Gastroesophageal sphincter (tissue), 4 donors: ENCODE measurements around the gene CHRNA5. TPM values are rescaled to one million over a fixed set of nuclear protein-coding genes. Genes with fewer than 3 reads are reported as not detected.

Source experiments
- ATAC-seq: fragments of 150-250 bp; one replicate; pipeline ENCODE4 v1.9.1; 2016; ENCODE audit warnings: mild to moderate bottlenecking, moderate library complexity
- H3K27ac ChIP-seq, 4 donors: fragments of 200-600 bp; sonication (generic) in 3 of 4; 1 replicate in 3 of 4; 2 replicates in 1 of 4; pipeline ENCODE4 v1.5.1; 2016 to 2019
- H3K27me3 ChIP-seq: fragments of 200-600 bp; sonication (generic); one replicate; pipeline ENCODE4 v1.5.1; 2019
- H3K36me3 ChIP-seq, 2 donors: fragments of 200-600 bp; sonication (generic); one replicate each; pipeline ENCODE4 v1.5.1; 2019; ENCODE audit warnings: control low read depth in 1 of 2
- H3K4me1 ChIP-seq, 3 donors: fragments of 200-600 bp; sonication (generic); 1 replicate in 2 of 3; 2 replicates in 1 of 3; pipeline ENCODE4 v1.5.1; 2016 to 2019; ENCODE audit warnings: control low read depth in 2 of 3
- H3K4me3 ChIP-seq, 2 donors: fragments of 200-600 bp; sonication (generic); one replicate each; pipeline ENCODE4 v1.5.1; 2019; ENCODE audit warnings: mild to moderate bottlenecking in 1 of 2, moderate library complexity in 1 of 2
- H3K9me3 ChIP-seq, 3 donors: fragments of 200-600 bp; sonication (generic); one replicate each; pipeline ENCODE4 v1.5.1; 2017 to 2019; ENCODE audit warnings: control low read depth in 2 of 3
- CTCF ChIP-seq, 4 experiments: fragments of 200-600 bp in 2 of 4; fragments of 450-650 bp in 2 of 4; sonication (generic) in 1 of 4; IDR thresholded peaks; one replicate each; pipeline ENCODE4 v1.5.1; 2017 to 2019; ENCODE audit warnings: antibody characterized with exemption in 4 of 4, mild to moderate bottlenecking in 2 of 4, moderate library complexity in 2 of 4
- EP300 ChIP-seq: sonication (generic); formaldehyde crosslinking; IDR thresholded peaks from one replicate; pipeline ENCODE4 v1.6.1; 2017; ENCODE audit warnings: antibody characterized with exemption, mild to moderate bottlenecking
- POLR2A ChIP-seq, 2 donors: fragments of 450-650 bp; IDR thresholded peaks; one replicate each; pipeline ENCODE4 v1.6.1; 2017; ENCODE audit warnings: antibody characterized with exemption in 2 of 2, mild to moderate bottlenecking in 2 of 2, moderate library complexity in 1 of 2
- POLR2AphosphoS5 ChIP-seq: sonication (generic); formaldehyde crosslinking; IDR thresholded peaks from one replicate; pipeline ENCODE4 v1.6.1; 2017; ENCODE audit warnings: antibody characterized with exemption
- WGBS, 2 donors: methylation state at CpG; one replicate each; pipeline ENCODE4 v1.1.5; 2018; ENCODE audit warnings: low coverage in 1 of 2; 5-methylcytosine and 5-hydroxymethylcytosine counted together
- total RNA-seq, 4 donors: library from RNA; depleted of rRNA; stranded (reverse); fragments of >200 nt; gene quantifications; one replicate each; pipeline ENCODE4 v1.1.0, GENCODE V29; 2016

Gene CHRNA5
- total RNA-seq, 4 donors from 2014 or later = 0.93 to 4.0 (median 1.6) TPM

GRCh38 chr15:78618490-78618934, 53.2 kb downstream of the CHRNA5 start:
- no peaks in the 10 kb centered on the region for H3K9me3 ChIP-seq
- peak; percentile 73 for ATAC-seq
- 6 to 10% methylated on average over 4 to 6 of the region's 8 CpGs for WGBS, 2 donors
- H3K36me3 ChIP-seq = no peaks in the 10 kb centered on the region
- peaks cover 0 to 21% (median 11%) of the 10 kb centered on the region in 3 donors for H3K4me1 ChIP-seq
- H3K27me3 ChIP-seq = peaks cover 39% of the 10 kb centered on the region
- TF ChIP-seq EP300 (no peak), CTCF (IDR thresholded peaks at IDR 0.05) (peak in 3 of 4 experiments; percentile 88 to 91 (median 90)), POLR2A (IDR thresholded peaks at IDR 0.05) (no peak), POLR2AphosphoS5 (peak; percentile 99)
- H3K27ac ChIP-seq = no peak overlapping the region
- no peak overlapping the region for H3K4me3 ChIP-seq

- Histone ChIP-seq H3K36me3 (no peaks in the 10 kb centered on the region), H3K4me1 (peaks cover 0 to 21% (median 11%) of the 10 kb centered on the region in 3 donors), H3K9me3 (no peaks in the 10 kb centered on the region), H3K4me3 (no peak overlapping the region), H3K27me3 (peaks cover 43% of the 10 kb centered on the region), H3K27ac (no peak overlapping the region)
- TF ChIP-seq EP300 = no peak
- no peak for TF ChIP-seq CTCF (IDR thresholded peaks at IDR 0.05)
- no peak for TF ChIP-seq POLR2AphosphoS5
- TF ChIP-seq POLR2A (IDR thresholded peaks at IDR 0.05) = no peak
- WGBS, 2 donors = 43% methylated on average over 3 of the region's 20 CpGs; no CpG with 5 or more reads in 1 of the 2 donors
- ATAC-seq = no peak
Observed at GRCh38 chr15:78619022-78619950, 54.0 kb downstream of the CHRNA5 start.

- H3K9me3 ChIP-seq = no peaks in the 10 kb centered on the region
- H3K27ac ChIP-seq = no peak overlapping the region
- TF ChIP-seq CTCF (IDR thresholded peaks at IDR 0.05) = peak in 1 of 4 experiments; percentile 28
- TF ChIP-seq EP300 = no peak
- H3K36me3 ChIP-seq = no peaks in the 10 kb centered on the region
- H3K4me1 ChIP-seq = peaks cover 0 to 21% (median 11%) of the 10 kb centered on the region in 3 donors
- H3K27me3 ChIP-seq = peaks cover 49% of the 10 kb centered on the region
- ATAC-seq = no peak
- WGBS, 2 donors = no CpG with 5 or more reads among the region's 41 CpGs
- H3K4me3 ChIP-seq = peak overlapping the region in 1 of 2 donors; percentile 44
Observed at GRCh38 chr15:78620021-78620526, 54.8 kb downstream of the CHRNA5 start.

GRCh38 chr15:78620527-78621421, 55.5 kb downstream of the CHRNA5 start, which contains the start of gene CHRNA3:
Gene CHRNA3, minus strand, starts transcription at chr15:78620996. Its CDS starts 202 bp downstream, at chr15:78620794.
- no CpG with 5 or more reads among the region's 102 CpGs for WGBS, 2 donors
- Histone ChIP-seq H3K27me3 (peaks cover 52% of the 10 kb centered on the region), H3K4me3 (peak within 1 kb of the TSS in 1 of 2 donors; percentile 44), H3K27ac (no peak within 1 kb of the TSS), H3K4me1 (peaks cover 0 to 21% (median 11%) of the 10 kb centered on the region in 3 donors), H3K9me3 (no peaks in the 10 kb centered on the region), H3K36me3 (no peaks in the 10 kb centered on the region)
- ATAC-seq = no peak
- TF ChIP-seq CTCF (IDR thresholded peaks at IDR 0.05) (no peak), POLR2AphosphoS5 (no peak), POLR2A (IDR thresholded peaks at IDR 0.05) (no peak), EP300 (no peak)
